Lung microvascular endothelial cell (primary cell): Measurements from ENCODE around the gene VPS26B. TPM values are rescaled to one million over a fixed set of nuclear protein-coding genes. Genes with fewer than 3 reads are reported as not detected.
A peak's percentile ranks its signal among the peaks of the same experiment; 100 is the strongest.

Experiments
- DNase-seq, 2 donors: peaks; one replicate each; pipeline versions ENCODE4 v3.0.0 to v3.0.0-alpha.2; 2010; ENCODE audit warnings: low read depth in 2 of 2
- total RNA-seq: library from RNA; depleted of rRNA; stranded (reverse); fragments of >200 nt; gene quantifications from 2 replicates; pipeline ENCODE4 v1.2.1, GENCODE V29; 2014

The VPS26B gene
- total RNA-seq, 1 donor from 2014 or later: 22.6 TPM

DNA sequence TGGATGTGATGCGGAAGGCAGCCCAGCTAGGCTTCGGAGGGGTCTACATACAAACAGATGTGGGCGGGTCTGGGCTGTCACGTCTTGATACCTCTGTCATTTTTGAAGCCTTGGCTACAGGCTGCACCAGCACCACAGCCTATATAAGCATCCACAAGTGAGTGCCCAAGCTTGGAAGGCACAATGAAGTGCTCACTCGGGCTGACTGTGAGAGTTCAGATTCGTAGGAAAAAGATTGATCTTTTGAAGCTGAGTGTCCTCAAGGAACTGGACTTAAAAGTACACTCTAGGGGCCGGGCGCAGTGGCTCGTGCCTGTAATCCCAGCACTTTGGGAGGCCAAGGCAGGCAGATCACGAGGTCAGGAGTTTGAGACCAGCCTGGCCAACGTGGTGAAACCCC, 32.6 kb downstream of the VPS26B start:
- DNase-seq: no peak

DNA sequence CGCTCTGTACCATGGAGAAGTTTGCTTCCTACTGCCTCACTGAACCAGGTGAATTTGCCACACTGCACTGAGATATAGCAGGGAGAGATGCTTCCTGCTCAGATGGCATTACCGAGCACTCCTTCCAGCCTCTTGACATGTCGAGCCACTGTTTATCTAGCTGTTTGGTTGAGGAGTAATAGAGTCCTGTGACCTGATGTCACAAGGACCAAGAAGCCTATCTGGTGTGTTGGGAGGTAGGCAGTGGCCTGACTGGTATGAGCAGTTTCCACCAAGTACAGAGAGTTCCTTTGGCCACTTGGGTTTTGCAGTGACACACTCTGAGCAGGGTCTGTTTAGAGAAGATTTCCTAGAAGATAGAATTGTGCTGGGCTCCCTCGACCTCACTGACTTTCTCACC, 34.1 kb downstream of the VPS26B start:
- DNase-seq: no peak

DNA sequence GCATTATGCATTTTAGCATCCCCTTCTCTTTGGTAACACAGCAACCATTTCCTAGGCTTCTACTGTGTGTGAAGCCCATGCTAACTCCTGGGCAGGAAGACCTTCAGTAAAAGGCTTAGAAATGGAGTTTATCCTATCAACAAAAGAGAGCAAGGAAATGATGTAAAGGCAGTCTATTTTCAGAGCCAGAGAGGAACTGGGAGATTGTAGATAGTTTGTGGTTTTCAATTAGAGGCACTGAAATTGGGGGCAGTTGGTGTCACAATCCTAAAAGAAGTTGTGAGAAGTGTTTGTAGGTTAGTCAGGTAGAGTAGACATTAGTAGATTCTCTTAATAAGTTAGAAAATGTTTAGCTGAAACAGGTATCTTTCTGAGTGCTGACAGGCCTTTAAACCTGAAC, 36.0 kb downstream of the VPS26B start:
- no peak for DNase-seq

GRCh38 chr11:134260983-134261382, 36.5 kb downstream of the VPS26B start:
- DNase-seq: no peak

GRCh38 chr11:134261626-134262488, 37.4 kb downstream of the VPS26B start:
- peak; percentile 26 to 46 for DNase-seq

- no peak for DNase-seq
These were observed 40.7 kb downstream of the VPS26B start for GRCh38 chr11:134264966-134265764.

DNA sequence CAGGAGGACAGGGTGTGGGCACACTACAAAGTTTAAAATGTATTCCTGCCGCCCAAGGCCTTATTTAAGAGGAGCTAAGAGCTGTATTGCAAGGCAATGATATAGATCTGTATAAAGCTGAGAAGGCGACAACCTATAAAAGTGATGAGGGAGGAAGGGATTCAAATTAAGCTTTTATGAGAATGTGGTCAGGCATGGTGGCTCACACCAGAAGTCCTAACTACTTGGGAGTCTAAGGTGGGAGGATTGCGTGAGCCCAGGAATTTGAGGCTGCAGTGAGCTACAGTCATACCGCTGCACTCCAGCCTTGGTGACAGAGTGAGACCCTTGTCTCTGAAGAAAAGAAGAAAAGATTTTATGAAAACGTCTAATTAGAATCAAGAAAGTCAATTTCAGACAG, 42.0 kb downstream of the VPS26B start:
- DNase-seq: no peak

GRCh38 chr11:134266841-134267251, 42.4 kb downstream of the VPS26B start:
- peak in 1 of 2 donors; percentile 31 for DNase-seq

DNA sequence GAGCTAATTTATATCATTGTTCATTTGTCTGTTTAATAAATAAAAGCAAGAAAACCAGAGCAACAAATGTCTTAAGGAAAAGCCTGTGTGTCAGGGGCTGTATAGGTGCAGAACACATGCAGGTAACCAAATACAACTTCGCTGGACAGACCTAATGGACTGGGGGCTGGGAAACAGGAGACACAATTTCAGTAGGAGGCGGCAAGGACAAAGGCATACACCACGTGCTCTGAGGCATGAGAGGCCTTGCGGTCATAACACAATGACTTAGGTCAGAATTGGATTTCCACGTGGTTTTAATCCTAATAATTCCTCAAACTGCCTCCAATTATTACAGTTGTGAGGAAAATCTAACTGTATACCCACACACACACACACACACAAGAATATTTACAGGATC, 43.0 kb downstream of the VPS26B start:
- no peak for DNase-seq

GRCh38 chr11:134267966-134268365, 43.5 kb downstream of the VPS26B start:
- no peak for DNase-seq

GRCh38 chr11:134270250-134270714, 45.8 kb downstream of the VPS26B start:
- no peak for DNase-seq

- no peak for DNase-seq
These were observed 47.5 kb downstream of the VPS26B start for GRCh38 chr11:134271978-134272377.

DNA sequence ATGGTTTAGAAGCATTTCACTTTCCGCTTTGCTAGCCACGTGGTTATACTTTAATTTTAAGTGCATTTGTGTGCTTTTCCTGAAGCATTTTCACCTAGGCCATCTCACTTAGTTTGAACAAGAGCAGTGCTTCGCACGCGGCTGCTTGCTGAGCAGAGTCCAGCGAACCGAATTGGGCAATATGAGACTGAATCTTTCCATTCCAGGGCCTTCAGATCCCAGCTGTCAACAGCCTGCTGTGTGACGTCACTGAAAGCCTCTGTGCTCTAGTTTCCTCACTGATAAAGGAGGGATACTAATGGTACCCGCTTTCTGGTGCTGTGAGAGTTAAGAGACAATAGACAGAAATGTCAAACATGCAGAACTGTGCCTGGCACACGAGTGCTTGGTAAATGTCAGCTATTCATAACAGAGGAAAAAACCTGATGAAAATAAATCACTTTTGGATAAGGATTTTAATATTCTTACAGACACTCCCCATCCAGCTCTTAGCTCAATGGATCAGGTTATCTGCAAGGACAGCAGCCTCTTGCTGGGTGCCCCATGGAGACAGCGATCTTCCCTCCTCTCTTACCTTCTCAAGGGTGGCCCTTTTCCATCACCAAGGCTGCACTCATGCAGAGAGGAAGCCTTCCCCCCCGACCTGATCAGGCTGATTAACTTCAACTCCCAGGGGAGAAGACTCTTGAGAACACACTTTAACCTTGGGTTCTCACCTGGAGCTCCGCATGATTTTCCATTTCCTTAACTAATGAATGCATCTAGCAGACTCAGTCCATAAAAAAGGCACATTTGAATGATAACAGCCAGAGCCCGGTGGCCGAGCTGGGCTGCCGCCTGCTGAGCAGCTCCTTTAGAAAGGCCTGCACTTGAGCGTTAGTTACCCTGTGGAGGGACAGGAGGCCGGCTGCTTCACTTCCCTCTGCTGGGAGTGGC, 48.2 kb downstream of the VPS26B start:
- peak in 1 of 2 donors; percentile 28 for DNase-seq

- DNase-seq: no peak
These were observed 48.8 kb downstream of the VPS26B start for GRCh38 chr11:134273317-134273712.

GRCh38 chr11:134275188-134275533, 50.7 kb downstream of the VPS26B start:
- no peak for DNase-seq

DNA sequence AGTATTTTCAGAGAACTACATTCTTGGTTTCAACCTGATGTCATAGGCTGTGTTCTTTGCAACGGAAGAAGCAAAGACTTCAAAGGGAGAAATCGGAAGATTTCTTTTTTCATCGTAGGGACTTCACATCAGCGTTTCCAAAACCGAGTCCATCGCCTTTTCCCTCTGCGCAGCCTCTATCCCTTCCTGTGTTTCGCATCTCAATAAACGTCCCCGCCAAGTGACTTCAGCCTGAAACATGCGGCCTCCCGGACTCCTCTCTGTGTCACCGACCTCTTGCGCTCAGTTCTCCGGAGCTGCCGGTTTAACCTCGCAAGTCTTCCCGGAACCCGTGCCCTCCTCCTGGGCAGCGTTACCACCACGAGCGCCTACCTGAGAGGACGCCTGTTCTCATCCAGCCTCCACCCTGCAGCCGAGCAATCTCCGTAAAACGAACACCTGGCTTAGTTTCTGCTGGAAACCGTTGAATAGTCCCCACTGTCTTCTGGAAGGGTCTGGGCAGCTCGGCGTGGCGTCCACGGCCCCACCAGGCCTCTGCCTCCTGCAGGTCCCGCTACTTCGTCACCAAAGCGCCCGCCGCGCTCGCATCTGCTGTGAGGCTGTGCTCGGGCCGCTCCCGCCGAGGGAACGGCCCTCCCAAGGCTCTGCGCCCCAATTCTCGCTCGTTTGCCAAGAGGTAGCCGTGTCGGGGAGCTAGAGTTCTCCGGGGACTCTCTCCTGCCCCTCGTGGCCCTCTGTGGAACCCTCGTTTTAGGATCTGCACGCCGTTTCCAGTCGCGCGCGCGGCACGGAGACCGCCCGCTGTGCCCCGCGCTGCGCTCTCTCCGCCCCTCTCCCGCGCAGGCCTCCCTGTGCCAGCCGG, 51.3 kb downstream of the VPS26B start, which contains the start of gene GLB1L3:
TSS of gene GLB1L3 (plus strand) at position 846 of the 862 bp plus-strand sequence. CDS start 362 bp downstream, outside the sequence.
- DNase-seq: no peak

DNA sequence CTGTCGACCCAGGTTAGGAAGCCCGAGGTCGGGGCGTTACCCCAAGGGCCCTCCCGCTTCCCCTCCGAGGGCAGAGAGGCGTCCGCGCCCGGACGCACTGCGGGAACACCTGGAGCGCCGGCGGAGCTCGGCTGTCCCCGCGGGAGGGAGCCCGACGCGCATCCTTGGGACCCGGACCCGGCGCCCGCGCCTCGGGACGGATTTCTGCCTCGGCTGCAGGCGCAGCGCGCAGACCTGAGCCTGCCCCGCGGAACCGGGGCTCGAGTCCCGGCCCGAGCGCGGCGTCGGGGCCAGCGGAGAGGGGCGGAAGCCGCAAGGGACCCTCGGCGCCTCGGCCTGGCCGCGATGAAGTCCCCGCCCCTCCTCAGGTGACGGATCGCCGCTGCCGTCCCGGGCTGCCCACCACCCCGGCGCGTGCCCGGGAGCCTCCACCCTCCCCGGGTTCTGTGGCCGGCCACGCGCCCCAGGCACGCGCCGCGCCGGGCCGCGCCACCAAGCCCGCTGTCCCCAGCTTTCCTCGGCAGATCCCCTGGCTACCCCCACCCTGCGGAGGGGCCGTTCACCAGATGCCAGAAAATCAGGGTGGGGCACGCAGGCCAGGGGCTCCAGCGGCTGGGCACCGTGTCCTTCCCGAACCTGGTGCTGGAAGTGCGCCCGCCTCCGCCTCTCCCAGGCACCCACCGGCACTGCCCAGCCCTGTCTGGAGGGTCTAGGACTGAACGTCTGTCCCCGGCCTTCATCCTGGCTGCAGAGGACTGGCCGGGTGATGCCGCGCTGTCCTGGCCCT, 52.1 kb downstream of the VPS26B start:
- no peak for DNase-seq

- DNase-seq: no peak
These were observed 52.9 kb downstream of the VPS26B start for GRCh38 chr11:134277183-134278001.

GRCh38 chr11:134278356-134278755, 53.9 kb downstream of the VPS26B start:
- DNase-seq: no peak
